Measurements from ENCODE around the gene SPDYA.
"Not testable (repeated sequence)": the region's sequence is repeated elsewhere in the genome, so short reads cannot be mapped to it uniquely, and the experiment has no call there.

The SPDYA gene

GRCh38 chr2:28810384-28811285 lies at the start of gene SPDYA:
TSS of gene SPDYA (plus strand) at chr2:28810834. CDS start at chr2:28816015, 5,181 bp downstream.
- DNase-seq, result peak; percentile 90

DNA sequence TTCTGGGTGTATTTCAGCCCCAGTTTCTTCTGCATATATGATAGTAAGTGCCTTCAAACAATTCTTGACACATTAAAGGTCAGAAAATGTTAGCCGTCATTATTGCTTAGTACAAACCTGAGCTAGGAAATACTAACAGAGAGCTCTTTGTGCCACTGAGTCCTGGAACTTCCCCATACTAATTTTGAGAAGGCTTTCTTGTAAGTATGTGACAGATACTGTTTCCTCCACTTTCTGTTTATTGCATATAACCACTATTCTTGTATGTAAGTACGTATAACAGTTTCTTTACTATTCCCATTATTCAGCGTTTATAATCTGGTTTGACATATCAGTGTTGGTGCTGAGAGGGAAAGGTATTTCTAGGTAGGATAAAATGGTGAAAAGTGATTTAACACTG lies 49.2 kb upstream of the SPDYA start:
- no peak for DNase-seq

- no peak for DNase-seq
Measured at GRCh38 chr2:28764909-28765711, 45.5 kb upstream of the SPDYA start.

DNA sequence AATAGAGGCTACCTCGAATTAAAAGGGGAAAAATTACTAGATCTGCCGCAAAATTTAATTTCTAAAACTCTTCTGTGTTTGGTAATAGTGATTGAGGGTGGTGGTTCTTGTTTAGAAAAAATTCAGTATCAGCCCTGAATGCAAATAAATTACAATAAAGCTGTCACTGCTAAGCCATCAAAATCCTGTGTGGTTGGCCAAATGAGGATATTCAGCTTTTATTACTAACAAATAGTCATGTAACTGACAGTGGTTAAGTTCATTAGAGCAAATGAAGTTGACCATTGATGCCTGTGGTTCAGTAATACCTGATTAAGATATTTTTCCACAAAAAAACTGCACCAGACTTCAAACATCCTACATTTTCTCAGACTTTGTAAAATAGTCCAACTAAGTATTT lies 44.6 kb upstream of the SPDYA start:
- no peak for DNase-seq

DNA sequence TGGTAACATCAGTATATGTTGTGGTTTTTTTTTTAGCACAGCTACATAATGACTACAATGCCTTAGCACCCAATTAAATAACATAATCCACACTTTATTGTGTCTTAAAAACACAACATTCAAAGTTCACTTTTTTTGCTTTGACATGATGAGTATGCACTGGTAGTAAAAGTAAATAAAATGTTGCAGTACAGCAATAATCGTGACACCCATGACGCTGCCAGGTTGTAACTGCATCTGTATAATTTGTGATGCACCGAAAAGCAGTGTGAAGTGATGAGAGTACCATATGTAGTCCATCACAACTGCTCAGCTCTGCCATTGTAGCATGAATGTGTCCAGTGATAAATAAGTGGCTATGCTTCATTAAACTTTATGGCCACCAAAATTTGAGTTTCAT lies 43.3 kb upstream of the SPDYA start:
- no peak for DNase-seq

GRCh38 chr2:28768422-28768821 lies 42.2 kb upstream of the SPDYA start:
- no peak for DNase-seq

- DNase-seq, result no peak
Measured at GRCh38 chr2:28768952-28769351, 41.7 kb upstream of the SPDYA start.

GRCh38 chr2:28772351-28772750 lies 38.3 kb upstream of the SPDYA start:
- no peak for DNase-seq

DNA sequence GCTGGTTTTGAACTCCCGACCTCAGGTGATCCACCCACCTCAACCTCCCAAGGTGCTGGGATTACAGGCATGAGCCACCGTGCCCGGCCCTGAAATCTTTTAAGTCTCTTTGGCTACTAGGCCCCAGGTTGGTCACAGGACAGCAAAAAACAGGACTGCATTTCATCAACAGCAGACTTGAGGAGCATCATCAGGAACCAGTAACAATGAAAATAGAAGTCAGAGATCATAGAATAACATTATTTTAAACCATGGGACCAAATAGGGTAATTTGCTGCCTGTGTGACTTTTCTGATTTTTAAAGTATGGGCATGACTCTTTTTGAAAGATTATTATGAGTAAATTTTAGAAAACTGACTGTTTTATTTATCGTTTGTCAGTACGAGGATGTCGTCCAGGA lies 34.2 kb upstream of the SPDYA start:
- no peak for DNase-seq

- DNase-seq, result no peak
Measured at GRCh38 chr2:28778392-28778791, 32.2 kb upstream of the SPDYA start.

DNA sequence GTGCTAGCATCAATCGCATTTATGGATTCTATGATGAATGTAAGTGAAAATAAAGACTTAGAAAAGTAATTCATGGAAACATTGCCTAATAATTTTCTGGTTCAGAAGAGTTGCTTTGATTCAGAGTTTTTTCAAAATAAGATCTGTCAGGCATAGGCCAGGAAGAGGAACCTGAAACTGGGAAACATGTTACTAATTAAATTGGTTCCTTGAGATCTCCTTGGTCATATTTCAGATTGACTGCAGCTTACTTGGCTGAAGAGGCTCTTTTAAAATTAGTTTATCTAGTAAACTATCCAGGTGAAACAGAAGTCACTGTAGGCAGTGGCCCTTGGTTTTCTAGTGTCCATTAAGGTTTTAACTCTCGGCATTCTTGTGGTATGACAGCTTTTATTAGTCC lies 31.6 kb upstream of the SPDYA start:
- DNase-seq, result no peak

- no peak for DNase-seq
Measured at GRCh38 chr2:28780496-28780895, 30.1 kb upstream of the SPDYA start.

GRCh38 chr2:28782423-28782822 lies 28.2 kb upstream of the SPDYA start:
- no peak for DNase-seq

DNA sequence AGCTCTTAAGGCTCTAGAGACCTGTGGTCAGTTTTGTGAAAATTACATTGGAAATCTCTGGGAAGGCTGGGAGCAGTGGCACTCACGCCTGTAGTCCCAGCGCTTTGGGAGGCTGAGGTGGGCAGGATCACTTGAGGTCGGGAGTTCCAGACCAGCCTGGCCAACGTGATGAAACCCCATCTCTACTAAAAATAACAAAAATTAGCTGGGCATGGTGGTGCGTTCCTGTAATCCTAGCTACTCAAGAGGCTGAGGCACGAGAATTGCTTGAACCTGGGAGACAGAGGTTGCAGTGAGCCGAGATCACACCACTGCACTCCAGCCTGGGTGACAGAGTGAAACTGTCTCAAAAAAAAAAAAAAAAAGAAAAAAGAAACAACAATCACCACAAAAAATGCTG lies 26.1 kb upstream of the SPDYA start:
- DNase-seq, result not testable (repeated sequence)

GRCh38 chr2:28796620-28797019 lies 14.0 kb upstream of the SPDYA start:
- DNase-seq, result no peak

DNA sequence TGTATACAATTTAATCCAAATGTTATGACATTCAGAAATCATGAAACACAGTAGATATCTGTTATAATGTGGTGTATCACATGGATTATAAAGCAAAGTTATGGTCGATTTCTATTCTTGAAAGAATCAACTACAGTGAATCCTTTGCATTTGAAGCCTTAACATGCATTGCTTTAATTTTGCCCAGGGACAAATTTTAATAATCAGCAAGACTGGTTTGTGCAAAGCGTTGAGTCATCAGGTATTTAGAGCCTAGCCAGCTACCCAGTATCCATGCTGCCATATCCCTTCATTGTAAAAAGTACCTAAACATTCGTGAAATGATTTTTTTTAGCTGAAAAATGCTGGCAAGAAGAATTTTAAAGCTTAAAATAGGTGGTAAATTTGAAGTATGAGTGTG lies 8.9 kb upstream of the SPDYA start:
- no peak for DNase-seq

- no peak for DNase-seq
Measured at GRCh38 chr2:28802975-28803429, 7.6 kb upstream of the SPDYA start.

- DNase-seq, result no peak
Measured at GRCh38 chr2:28809927-28810326, 707 bp upstream of the SPDYA start.

DNA sequence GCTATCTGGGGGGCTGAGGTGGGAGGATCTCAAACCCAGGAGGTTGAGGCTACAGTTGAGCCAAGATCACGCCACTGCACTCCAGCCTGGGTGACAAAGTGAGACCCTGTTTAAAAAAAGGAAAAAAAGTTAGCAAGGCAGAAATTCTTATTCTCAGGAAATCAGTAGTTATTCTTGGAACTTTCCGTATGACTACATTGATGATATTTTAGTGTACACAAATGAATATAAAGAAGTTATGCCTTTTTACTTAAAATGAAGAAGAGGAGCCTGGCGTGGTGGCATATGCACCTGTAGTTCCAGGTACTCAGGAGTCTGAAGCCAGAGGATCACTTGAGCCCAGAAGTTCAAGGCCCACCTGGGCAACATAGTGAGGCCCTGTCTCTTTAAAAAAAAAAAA lies 7.4 kb downstream of the SPDYA start:
- no peak for DNase-seq

- DNase-seq, result peak; percentile 63
Measured at GRCh38 chr2:28821295-28821958, 10.8 kb downstream of the SPDYA start.

DNA sequence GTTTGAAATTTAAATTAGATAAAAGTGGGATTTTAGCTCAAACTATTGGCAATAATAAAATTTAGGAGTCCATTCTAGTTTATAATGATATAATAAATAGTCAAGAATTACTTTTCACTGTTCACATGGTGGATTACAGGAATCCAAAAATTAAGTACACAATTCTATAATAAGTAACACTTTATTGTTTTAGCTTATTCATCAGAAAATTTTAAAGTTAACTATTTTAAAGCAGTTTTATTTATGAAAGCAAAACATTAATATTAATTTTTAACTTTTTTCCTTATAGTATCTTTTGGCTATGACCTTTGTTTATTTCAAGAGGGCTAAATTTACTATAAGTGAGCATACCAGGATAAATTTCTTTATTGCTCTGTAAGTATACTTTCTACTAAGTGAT lies 11.4 kb downstream of the SPDYA start:
- no peak for DNase-seq

- no peak for DNase-seq
Measured at GRCh38 chr2:28824207-28824606, 13.6 kb downstream of the SPDYA start.

DNA sequence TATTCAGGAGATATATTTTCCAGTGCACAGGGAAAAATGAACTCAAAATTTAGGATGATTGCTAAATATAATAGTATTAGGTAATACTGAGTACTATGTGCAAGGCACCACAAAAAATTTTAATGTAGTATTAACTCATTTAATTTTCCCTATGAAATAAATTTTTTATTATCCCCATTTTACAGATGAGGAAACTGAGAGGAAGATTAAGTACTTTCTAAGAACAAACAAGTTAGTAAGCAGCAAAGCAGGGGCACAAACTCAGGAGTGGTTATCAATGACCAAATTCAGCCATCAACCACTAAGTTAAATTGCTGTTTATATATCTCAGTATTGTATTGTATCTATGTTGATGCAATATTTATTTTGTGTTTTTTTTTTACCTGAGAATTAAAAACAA lies 14.2 kb downstream of the SPDYA start:
- DNase-seq, result no peak

Data from activated CD8-positive, alpha-beta memory T cell treated with anti-CD3 and anti-CD28 coated beads, Interleukin-2, amount 50 U/mL, for 48 hours (primary cell).